ENCODE results near the gene MAGI2. TPM values are rescaled to one million over a fixed set of nuclear protein-coding genes. Genes with fewer than 3 reads are reported as not detected.
"Not testable (repeated sequence)": the region's sequence is repeated elsewhere in the genome, so short reads cannot be mapped to it uniquely, and the experiment has no call there.

The MAGI2 gene
- total RNA-seq, 4 donors from 2014 or later: 0.98 to 4.8 (median 2.5) TPM

DNA sequence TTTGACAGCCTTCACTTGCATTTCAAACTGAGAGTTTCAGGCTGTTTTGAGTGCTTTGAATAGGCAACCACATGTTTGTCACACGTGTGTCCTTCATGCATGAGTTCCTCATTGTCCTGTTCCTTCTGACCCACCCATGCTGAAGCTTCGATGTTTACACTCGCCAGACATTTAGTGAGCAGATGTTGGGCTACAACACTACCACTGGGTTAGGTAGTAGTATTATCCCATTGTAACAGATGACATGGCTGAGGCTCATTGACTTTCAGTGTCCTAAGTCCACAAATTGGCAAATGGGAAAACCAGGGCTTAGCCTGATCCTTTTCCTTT is 1198.8 kb downstream of the MAGI2 start:
- Histone ChIP-seq H3K27me3 (no peaks in the 10 kb centered on the region), H3K4me1 (no peaks in the 10 kb centered on the region), H3K9me3 (no peaks in the 10 kb centered on the region), H3K36me3 (no peaks in the 10 kb centered on the region), H3K27ac (no peak overlapping the region), H3K4me3 (no peak overlapping the region)
- WGBS: 59% methylated on average over 3 of the region's 3 CpGs
- TF ChIP-seq POLR2AphosphoS5 (IDR thresholded peaks at IDR 0.05) (no peak), POLR2A (IDR thresholded peaks at IDR 0.05) (no peak), CTCF (IDR thresholded peaks at IDR 0.05) (no peak), EP300 (IDR thresholded peaks at IDR 0.05) (no peak)
- DNase-seq (ENCODE audit: low spot score in 2 of 2): no peak

DNA sequence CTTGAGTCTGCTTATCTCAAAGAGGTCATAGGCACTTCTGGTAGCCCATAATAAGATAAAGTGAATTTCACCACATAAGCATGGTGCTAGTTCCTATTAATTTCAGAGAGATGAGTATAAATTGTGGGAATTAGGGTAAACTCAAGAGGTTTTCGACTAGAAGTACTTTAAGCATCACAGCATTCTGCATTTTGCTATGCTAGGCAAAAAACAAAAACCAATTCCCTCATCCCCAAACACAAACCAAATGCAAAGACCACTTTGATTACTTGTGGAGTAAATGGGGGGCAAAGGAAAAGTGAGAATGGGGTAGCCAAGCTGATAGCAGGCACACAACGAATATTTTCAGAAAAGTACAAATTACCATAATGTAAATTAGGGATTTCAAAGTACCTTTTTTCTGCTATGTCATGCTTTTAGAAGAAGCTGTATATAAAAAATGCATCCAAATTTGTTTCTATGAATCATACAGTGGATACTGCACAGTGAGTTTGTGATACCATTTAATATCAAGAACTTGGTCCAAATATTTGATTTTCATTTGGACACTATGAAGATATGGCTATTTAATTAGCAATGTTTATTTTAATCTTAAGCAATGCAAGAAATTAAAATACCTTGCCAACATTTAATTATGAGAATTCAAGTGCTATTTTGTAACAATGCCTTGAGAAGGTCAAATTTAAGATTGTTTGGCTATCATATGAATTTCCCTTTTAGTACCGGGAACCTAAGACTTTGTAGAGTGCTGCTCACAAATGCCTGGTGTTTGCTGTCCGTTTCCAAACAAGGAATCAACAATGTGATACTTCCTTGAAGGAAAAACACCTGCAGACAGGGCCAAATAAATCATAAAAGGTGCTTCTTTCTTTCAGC is 1199.4 kb downstream of the MAGI2 start:
- peaks cover 5% of the 10 kb centered on the region for H3K9me3 ChIP-seq
- WGBS: 66% methylated on average over 4 of the region's 4 CpGs
- no peak for DNase-seq (ENCODE audit: low spot score in 2 of 2)

GRCh38 chr7:78248867-78249266 is 1204.6 kb downstream of the MAGI2 start:
- no peaks in the 10 kb centered on the region for H3K27me3 ChIP-seq
- no peak overlapping the region for H3K4me3 ChIP-seq
- no peaks in the 10 kb centered on the region for H3K36me3 ChIP-seq
- no peak overlapping the region for H3K27ac ChIP-seq
- no peak for TF ChIP-seq POLR2AphosphoS5 (IDR thresholded peaks at IDR 0.05)
- TF ChIP-seq CTCF (IDR thresholded peaks at IDR 0.05): no peak
- TF ChIP-seq EP300 (IDR thresholded peaks at IDR 0.05): no peak
- no peak for TF ChIP-seq POLR2A (IDR thresholded peaks at IDR 0.05)
- 89% methylated on average over 4 of the region's 4 CpGs for WGBS
- no peak for DNase-seq (ENCODE audit: low spot score in 2 of 2)
- peaks cover 14% of the 10 kb centered on the region for H3K9me3 ChIP-seq
- H3K4me1 ChIP-seq: no peaks in the 10 kb centered on the region

More for the DNA sequence above, 1199.4 kb downstream of the MAGI2 start:
- no peak overlapping the region for H3K27ac ChIP-seq
- H3K4me3 ChIP-seq: no peak overlapping the region
- H3K27me3 ChIP-seq: no peaks in the 10 kb centered on the region
- TF ChIP-seq EP300 (IDR thresholded peaks at IDR 0.05): no peak
- TF ChIP-seq POLR2AphosphoS5 (IDR thresholded peaks at IDR 0.05): no peak
- TF ChIP-seq CTCF (IDR thresholded peaks at IDR 0.05): no peak
- no peak for TF ChIP-seq POLR2A (IDR thresholded peaks at IDR 0.05)
- no peaks in the 10 kb centered on the region for H3K36me3 ChIP-seq
- no peaks in the 10 kb centered on the region for H3K4me1 ChIP-seq

DNA sequence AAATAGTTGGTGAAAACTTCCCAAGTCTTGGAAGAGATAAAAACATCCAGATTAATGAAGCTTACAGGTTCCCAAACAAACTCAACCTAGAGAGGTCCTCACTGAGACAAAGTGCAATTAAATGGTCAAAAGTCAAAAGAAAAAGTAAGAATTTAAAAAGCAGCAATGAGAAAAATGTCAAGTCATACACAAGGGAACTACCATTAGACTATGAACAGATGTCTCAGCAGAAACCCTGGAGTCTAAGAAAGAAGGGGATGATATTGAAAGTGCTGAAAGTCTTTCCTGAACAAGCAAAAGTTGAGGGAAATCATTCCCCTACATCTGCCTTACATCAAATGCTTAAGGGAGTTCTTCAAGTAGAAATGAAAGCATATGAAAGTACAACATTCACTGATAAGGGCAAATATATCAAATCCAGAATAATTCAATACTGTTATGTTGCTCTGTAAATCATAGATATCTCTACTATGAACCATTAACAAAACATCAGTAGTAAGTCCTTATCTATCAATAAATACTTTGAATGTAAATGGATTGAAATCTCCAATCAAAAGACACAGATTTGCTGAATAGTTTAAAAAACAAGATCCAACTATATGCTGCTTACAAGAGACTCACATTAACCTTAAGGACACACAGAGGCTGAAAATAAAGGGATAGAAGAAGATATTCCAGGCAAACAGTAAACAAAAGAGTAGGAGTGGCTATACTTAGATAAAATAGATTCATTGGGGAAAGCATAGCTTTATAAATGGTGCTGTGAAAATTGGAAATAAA is 1205.4 kb downstream of the MAGI2 start:
- DNase-seq (ENCODE audit: low spot score in 2 of 2): no peak
- Histone ChIP-seq H3K27ac (no peak overlapping the region), H3K4me3 (no peak overlapping the region), H3K9me3 (peaks cover 14% of the 10 kb centered on the region), H3K36me3 (no peaks in the 10 kb centered on the region), H3K4me1 (no peaks in the 10 kb centered on the region), H3K27me3 (no peaks in the 10 kb centered on the region)
- TF ChIP-seq CTCF (IDR thresholded peaks at IDR 0.05) (no peak), EP300 (IDR thresholded peaks at IDR 0.05) (no peak), POLR2AphosphoS5 (IDR thresholded peaks at IDR 0.05) (no peak), POLR2A (IDR thresholded peaks at IDR 0.05) (no peak)

GRCh38 chr7:78240179-78240578 is 1213.3 kb downstream of the MAGI2 start:
- H3K27me3 ChIP-seq; H3K27ac ChIP-seq; H3K36me3 ChIP-seq; H3K4me3 ChIP-seq; H3K9me3 ChIP-seq; DNase-seq (ENCODE audit: low spot score in 2 of 2); H3K4me1 ChIP-seq: not testable (repeated sequence)
- WGBS: 94% methylated on average over 1 of the region's 1 CpG

All from suprapubic skin (tissue), 4 donors.